ENCODE data around the gene AJM1. TPM values are rescaled to one million over a fixed set of nuclear protein-coding genes. Genes with fewer than 3 reads are reported as not detected.

The AJM1 gene
- total RNA-seq, 1 donor from 2014 or later: 2.7 TPM

DNA sequence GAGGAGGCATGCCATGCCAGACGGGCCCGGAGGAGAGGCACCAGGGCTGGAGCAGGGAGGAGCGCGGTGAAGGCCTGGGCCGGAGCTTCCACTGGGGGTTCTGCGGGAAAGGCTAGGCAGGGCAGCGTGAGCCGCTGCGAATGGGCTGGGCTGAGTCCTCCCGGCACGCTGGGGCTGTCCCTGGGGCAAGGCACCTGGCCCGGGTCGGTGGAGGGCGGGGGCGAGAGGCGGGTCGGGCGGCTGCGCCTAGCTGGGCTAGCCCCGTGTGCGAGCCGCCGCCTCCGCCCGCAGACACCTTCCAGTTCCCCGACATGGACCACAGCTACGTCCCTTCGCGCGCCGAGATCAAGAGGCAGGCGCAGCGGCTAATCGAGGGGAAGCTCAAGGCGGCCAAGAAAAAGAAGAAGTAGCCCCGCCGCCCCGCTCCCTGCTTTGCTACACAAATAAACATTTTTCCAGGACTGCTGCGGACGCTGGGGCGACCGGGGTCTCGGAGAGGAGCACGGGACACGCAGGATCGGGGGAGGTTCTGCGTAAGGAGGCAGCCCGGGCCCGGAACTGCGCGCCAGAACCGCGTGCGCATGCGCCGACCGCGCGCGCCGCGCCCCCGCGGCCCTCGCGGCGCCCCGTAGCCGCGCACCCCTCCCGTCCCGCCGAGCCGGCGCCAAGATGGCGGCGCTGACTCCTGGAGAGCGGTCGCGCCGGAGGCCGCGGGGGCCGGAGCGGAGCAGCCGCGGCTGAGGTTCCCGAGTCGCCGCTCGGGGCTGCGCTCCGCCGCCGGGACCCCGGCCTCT, 34.8 kb upstream of the AJM1 start, which contains the start of gene RABL6:
Gene RABL6 (plus strand): TSS at position 668 of the 794 bp plus-strand sequence. CDS start 249 bp downstream, outside the sequence.
- intact Hi-C loops (cut with DNase I): no loop called here

DNA sequence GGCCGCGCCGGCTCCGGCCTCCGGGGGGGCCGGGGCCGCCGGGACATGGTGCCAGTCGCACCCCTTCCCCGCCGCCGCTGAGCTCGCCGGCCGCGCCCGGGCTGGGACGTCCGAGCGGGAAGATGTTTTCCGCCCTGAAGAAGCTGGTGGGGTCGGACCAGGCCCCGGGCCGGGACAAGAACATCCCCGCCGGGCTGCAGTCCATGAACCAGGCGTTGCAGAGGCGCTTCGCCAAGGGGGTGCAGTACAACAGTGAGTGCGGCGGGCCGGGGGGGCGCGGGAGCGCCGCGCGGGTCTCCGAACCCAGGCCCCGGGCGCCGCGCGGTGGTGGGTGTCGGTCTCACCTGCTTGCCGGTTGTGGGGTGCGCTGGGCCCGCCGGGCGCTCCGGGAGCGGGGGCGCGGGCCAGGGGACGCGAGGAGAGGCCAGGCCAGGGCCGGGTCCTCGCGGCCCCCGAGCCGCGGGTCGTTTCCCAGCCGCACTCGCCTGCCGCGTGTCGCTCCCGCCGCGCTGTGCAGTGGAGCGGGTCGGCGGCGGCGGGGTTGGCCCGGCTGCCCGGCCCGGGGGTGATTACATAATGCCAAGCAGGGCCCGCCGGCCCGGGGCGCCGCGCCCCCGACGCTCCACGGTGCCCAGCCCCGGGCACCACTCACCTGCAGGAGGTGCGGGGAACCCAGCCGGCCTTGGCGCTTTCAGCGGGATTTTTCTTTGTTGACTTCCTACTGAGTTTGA, 34.0 kb upstream of the AJM1 start:
- ATAC-seq (peak; percentile 21), DNase-seq (peak; percentile 81)
- H3K27ac ChIP-seq: peak overlapping the region; percentile 78
- H3K36me3 ChIP-seq: peaks cover 14% of the 10 kb centered on the region
- peaks cover 30% of the 10 kb centered on the region for H3K4me1 ChIP-seq
- peak overlapping the region; percentile 85 for H3K4me3 ChIP-seq
- H3K27me3 ChIP-seq: no peaks in the 10 kb centered on the region
- no peaks in the 10 kb centered on the region for H3K9me3 ChIP-seq
- intact Hi-C loops (cut with DNase I): no loop called here
- TF ChIP-seq, protein P1, sequence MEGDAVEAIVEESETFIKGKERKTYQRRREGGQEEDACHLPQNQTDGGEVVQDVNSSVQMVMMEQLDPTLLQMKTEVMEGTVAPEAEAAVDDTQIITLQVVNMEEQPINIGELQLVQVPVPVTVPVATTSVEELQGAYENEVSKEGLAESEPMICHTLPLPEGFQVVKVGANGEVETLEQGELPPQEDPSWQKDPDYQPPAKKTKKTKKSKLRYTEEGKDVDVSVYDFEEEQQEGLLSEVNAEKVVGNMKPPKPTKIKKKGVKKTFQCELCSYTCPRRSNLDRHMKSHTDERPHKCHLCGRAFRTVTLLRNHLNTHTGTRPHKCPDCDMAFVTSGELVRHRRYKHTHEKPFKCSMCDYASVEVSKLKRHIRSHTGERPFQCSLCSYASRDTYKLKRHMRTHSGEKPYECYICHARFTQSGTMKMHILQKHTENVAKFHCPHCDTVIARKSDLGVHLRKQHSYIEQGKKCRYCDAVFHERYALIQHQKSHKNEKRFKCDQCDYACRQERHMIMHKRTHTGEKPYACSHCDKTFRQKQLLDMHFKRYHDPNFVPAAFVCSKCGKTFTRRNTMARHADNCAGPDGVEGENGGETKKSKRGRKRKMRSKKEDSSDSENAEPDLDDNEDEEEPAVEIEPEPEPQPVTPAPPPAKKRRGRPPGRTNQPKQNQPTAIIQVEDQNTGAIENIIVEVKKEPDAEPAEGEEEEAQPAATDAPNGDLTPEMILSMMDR (IDR thresholded peaks at IDR 0.05): no peak

More for the DNA sequence above, 34.8 kb upstream of the AJM1 start, which contains the start of gene RABL6:
- DNase-seq: peak; percentile 90
- peak within 1 kb of the TSS; percentile 91 for H3K27ac ChIP-seq
- TF ChIP-seq, protein P1 (IDR thresholded peaks at IDR 0.05): no peak
- H3K9me3 ChIP-seq: no peaks in the 10 kb centered on the region
- H3K4me1 ChIP-seq: peaks cover 30% of the 10 kb centered on the region
- no peaks in the 10 kb centered on the region for H3K27me3 ChIP-seq
- H3K4me3 ChIP-seq: peak within 1 kb of the TSS; percentile 85
- ATAC-seq: peak; percentile 92
- H3K36me3 ChIP-seq: peaks cover 7% of the 10 kb centered on the region

DNA sequence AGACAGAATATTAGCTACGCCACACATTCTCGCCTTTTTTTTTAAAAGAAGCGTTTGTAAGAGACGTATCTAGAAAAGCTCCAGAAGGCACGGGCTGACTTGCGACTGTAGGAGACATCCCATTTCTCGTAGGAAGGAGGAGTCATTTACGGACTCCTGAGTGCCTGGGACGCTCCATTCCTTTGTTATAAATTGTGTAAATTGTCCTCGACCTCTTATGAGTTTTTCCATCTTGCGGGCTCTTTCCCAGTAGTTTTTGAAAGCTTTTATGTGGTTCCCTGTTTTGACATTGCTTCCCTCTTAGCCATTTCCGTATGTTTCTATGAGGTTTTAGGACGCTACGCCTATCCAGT, 33.5 kb upstream of the AJM1 start:
- peak overlapping the region; percentile 85 for H3K4me3 ChIP-seq
- H3K27ac ChIP-seq: peak overlapping the region; percentile 78
- no peaks in the 10 kb centered on the region for H3K9me3 ChIP-seq
- DNase-seq: no peak
- intact Hi-C loops (cut with DNase I): no loop called here
- H3K36me3 ChIP-seq: peaks cover 15% of the 10 kb centered on the region
- H3K27me3 ChIP-seq: no peaks in the 10 kb centered on the region
- no peak for ATAC-seq
- TF ChIP-seq, protein P1 (IDR thresholded peaks at IDR 0.05): no peak
- H3K4me1 ChIP-seq: peaks cover 30% of the 10 kb centered on the region

DNA sequence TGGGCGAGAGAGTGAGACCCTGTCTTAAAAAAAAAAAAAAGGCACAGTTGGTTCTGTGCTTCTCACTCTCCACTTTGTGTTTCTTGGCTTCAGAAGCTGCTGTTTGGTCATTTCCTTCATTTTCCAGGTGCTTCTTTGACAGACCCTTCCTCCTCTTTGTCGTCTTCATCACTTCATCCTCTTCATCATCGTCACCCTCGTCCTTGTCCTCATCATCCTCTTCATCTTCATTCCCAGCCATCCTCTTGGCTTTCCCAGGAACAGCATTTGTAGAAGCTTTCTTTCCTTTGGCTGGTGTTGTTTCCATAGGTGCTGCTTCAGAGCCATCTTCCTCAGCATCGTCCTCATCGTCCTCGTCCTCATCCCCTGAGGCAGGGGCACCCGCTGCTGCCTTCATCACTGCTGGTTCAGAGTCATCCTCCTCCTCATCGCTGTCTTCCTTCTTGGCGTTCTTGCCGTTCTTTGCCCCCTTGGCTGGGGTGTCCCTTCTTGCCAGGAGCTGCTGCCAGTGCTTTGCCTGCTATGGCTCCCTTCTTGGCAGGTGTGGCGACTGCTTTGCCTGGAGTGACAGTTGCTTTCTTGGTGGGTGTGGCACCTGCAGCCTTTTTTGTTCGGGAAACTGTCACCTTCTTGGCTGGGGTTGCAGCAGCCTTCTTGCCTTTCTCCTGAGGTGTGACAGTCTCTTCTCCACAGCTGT, 27.4 kb upstream of the AJM1 start:
- no peaks in the 10 kb centered on the region for H3K27me3 ChIP-seq
- ATAC-seq (no peak), DNase-seq (no peak)
- H3K4me3 ChIP-seq: no peak overlapping the region
- TF ChIP-seq, protein P1 (IDR thresholded peaks at IDR 0.05): no peak
- no peak overlapping the region for H3K27ac ChIP-seq
- no peaks in the 10 kb centered on the region for H3K9me3 ChIP-seq
- H3K36me3 ChIP-seq: peaks cover 21% of the 10 kb centered on the region
- intact Hi-C loops (cut with DNase I): no loop called here
- peaks cover 7% of the 10 kb centered on the region for H3K4me1 ChIP-seq

DNA sequence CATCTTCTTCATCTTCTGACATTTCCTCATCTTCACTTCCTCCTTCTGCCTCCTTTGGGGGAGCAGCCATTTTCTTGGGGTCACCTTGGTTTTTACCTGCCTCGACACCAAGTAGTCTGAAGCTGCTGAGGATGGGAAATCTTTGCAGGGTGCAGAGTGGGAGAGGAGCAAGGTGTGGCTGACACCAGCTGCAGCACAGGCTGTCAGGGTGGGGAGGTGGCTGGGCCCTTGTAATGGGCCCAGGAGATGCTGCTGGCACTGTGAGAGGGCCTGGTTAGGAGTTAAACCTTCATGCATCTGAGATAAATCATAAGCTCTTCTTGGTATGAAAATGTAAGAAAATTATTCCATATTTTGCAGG, 26.9 kb upstream of the AJM1 start:
- no peaks in the 10 kb centered on the region for H3K9me3 ChIP-seq
- DNase-seq (no peak), ATAC-seq (no peak)
- peaks cover 21% of the 10 kb centered on the region for H3K36me3 ChIP-seq
- no peak overlapping the region for H3K4me3 ChIP-seq
- H3K4me1 ChIP-seq: peaks cover 2% of the 10 kb centered on the region
- intact Hi-C loops (cut with DNase I): no loop called here
- no peaks in the 10 kb centered on the region for H3K27me3 ChIP-seq
- no peak overlapping the region for H3K27ac ChIP-seq
- TF ChIP-seq, protein P1 (IDR thresholded peaks at IDR 0.05): no peak
